Aorta (tissue), 5 donors: ENCODE results near the gene CEP126. TPM values are rescaled to one million over a fixed set of nuclear protein-coding genes. Genes with fewer than 3 reads are reported as not detected.
"Not testable (repeated sequence)": the region's sequence is repeated elsewhere in the genome, so short reads cannot be mapped to it uniquely, and the experiment has no call there.

Experiments
- ATAC-seq: fragments of 200-7000 bp; cut with Tn5 transposase; one replicate; pipeline ENCODE4 v1.9.1; 2022; ENCODE audit warnings: moderate library complexity; ENCODE audit not compliant: low FRiP score
- DNase-seq, 2 donors: peaks; one replicate each; pipeline ENCODE4 v3.0.0-alpha.2; 2020
- H3K27ac ChIP-seq, 2 donors: one replicate each; pipeline ENCODE4 v1.5.1; 2013; ENCODE audit warnings: low read length in 2 of 2, mild to moderate bottlenecking in 2 of 2, moderate library complexity in 2 of 2, control low read depth in 1 of 2, inconsistent platforms in 1 of 2, low read depth in 1 of 2
- H3K27me3 ChIP-seq, 2 donors: one replicate each; pipeline ENCODE4 v1.6.1; 2013; ENCODE audit warnings: control low read depth in 1 of 2, low read length in 1 of 2, mild to moderate bottlenecking in 1 of 2, moderate library complexity in 1 of 2; ENCODE audit not compliant: insufficient read depth in 2 of 2, control insufficient read depth in 1 of 2
- H3K36me3 ChIP-seq, 2 donors: one replicate each; pipeline ENCODE4 v1.6.1; 2013; ENCODE audit warnings: control low read depth in 1 of 2, low read length in 1 of 2, mild to moderate bottlenecking in 1 of 2; ENCODE audit not compliant: insufficient read depth in 2 of 2, control insufficient read depth in 1 of 2
- H3K4me1 ChIP-seq, 2 donors: one replicate each; pipeline ENCODE4 v1.6.1; 2013; ENCODE audit warnings: low read length in 2 of 2, control low read depth in 1 of 2, mild to moderate bottlenecking in 1 of 2, moderate library complexity in 1 of 2; ENCODE audit not compliant: insufficient read depth in 2 of 2, control insufficient read depth in 1 of 2
- H3K4me3 ChIP-seq, 2 donors: one replicate each; pipeline ENCODE4 v1.5.1; 2013; ENCODE audit warnings: low read length in 2 of 2, control low read depth in 1 of 2, mild to moderate bottlenecking in 1 of 2
- H3K9me3 ChIP-seq: one replicate; pipeline ENCODE4 v1.6.1; 2013; ENCODE audit warnings: mild to moderate bottlenecking, low read length; ENCODE audit not compliant: control insufficient read depth
- WGBS, 2 donors: extraction: QIAGEN DNeasy Blood & Tissue Kit; methylation state at CpG; one replicate each; pipeline ENCODE4 v1.1.7; 2013; 5-methylcytosine and 5-hydroxymethylcytosine counted together
- intact Hi-C, 2 donors: fragments of 100-400 bp; cut with DNase I; formaldehyde crosslinking; loops; one replicate each; pipeline versions ENCODE4 v1.14.2 to v1.15.0; 2022
- polyA plus RNA-seq, 2 donors: library from polyadenylated mRNA; stranded (reverse); fragments of 200-250 nt; gene quantifications; one replicate each; pipeline ENCODE4 v1.2.3, GENCODE V29; 2013
- total RNA-seq, 2 donors: library from RNA; stranded (reverse); fragmentation: NEBNext Ultra II Directional; extraction: Animal tissue kit (Norgen Biotek cat#: 25700); gene quantifications; one replicate each; pipeline ENCODE4 v1.2.1, GENCODE V29; 2021
- donor health status: healthy with polysubstance abuse.
- donor health status: Bipolar disorder and iron deficiency.
- donor health status: DM: no; HTN: no; CAD: no.
- donor health status: DM: no; HTN: no; CAD: no.
- donor health status: DM: yes; HTN: yes; CAD: no.

CEP126 gene
- total and polyA plus RNA-seq, 4 donors = 3.0 to 14.7 (median 11.5) TPM

- not testable (repeated sequence) for H3K27me3 ChIP-seq, DNase-seq, H3K36me3 ChIP-seq, H3K4me3 ChIP-seq, H3K27ac ChIP-seq, H3K4me1 ChIP-seq, ATAC-seq, H3K9me3 ChIP-seq
- intact Hi-C loops = loop anchor here in 1 of 2 donors (5.0 kb wide), 1 partner anchor 117 kb away; no protein-coding TSS in a partner anchor
- 97 to 98% methylated on average over 2 of the region's 2 CpGs for WGBS, 2 donors
These were observed 79.3 kb downstream of the CEP126 start for GRCh38 chr11:101994052-101994469.

GRCh38 chr11:101996111-101996510, 81.3 kb downstream of the CEP126 start:
- H3K27me3 ChIP-seq = no peaks in the 10 kb centered on the region
- DNase-seq (no peak), ATAC-seq (no peak)
- intact Hi-C loops = no loop called here
- WGBS, 2 donors = 87 to 92% methylated on average over 4 of the region's 4 CpGs
- no peaks in the 10 kb centered on the region for H3K9me3 ChIP-seq
- H3K27ac ChIP-seq = no peak overlapping the region
- no peak overlapping the region for H3K4me3 ChIP-seq
- H3K36me3 ChIP-seq = no peaks in the 10 kb centered on the region
- no peaks in the 10 kb centered on the region for H3K4me1 ChIP-seq

- H3K27ac ChIP-seq = no peak overlapping the region
- no peaks in the 10 kb centered on the region for H3K4me1 ChIP-seq
- intact Hi-C loops = loop anchor here in 1 of 2 donors (10.0 kb wide), 1 partner anchor 547 kb away; no protein-coding TSS in a partner anchor
- H3K27me3 ChIP-seq = no peaks in the 10 kb centered on the region
- ATAC-seq (no peak), DNase-seq (no peak)
- WGBS, 2 donors = 94 to 96% methylated on average over 3 of the region's 3 CpGs
- H3K9me3 ChIP-seq = no peaks in the 10 kb centered on the region
- peaks cover 0 to 3% of the 10 kb centered on the region in 2 donors for H3K36me3 ChIP-seq
- H3K4me3 ChIP-seq = no peak overlapping the region
These were observed 87.0 kb downstream of the CEP126 start for GRCh38 chr11:102001657-102002338.

- Histone ChIP-seq H3K27ac (no peak overlapping the region), H3K4me3 (no peak overlapping the region), H3K36me3 (peaks cover 0 to 3% of the 10 kb centered on the region in 2 donors), H3K4me1 (no peaks in the 10 kb centered on the region), H3K9me3 (no peaks in the 10 kb centered on the region), H3K27me3 (no peaks in the 10 kb centered on the region)
- no peak for ATAC-seq
- intact Hi-C loops = loop anchor here in 1 of 2 donors (10.0 kb wide), 1 partner anchor 549 kb away; no protein-coding TSS in a partner anchor
- no peak for DNase-seq
These were observed 89.4 kb downstream of the CEP126 start for GRCh38 chr11:102004220-102004619.

- Histone ChIP-seq H3K4me1 (no peaks in the 10 kb centered on the region), H3K27ac (no peak overlapping the region), H3K36me3 (peaks cover 0 to 3% of the 10 kb centered on the region in 2 donors), H3K9me3 (no peaks in the 10 kb centered on the region), H3K27me3 (no peaks in the 10 kb centered on the region), H3K4me3 (no peak overlapping the region)
- 75 to 82% methylated on average over 4 of the region's 4 CpGs for WGBS, 2 donors
- DNase-seq (no peak), ATAC-seq (no peak)
- intact Hi-C loops = loop anchor here (5.0 to 10.0 kb wide), 2 partner anchors 143 to 551 kb away; no protein-coding TSS in a partner anchor
These were observed 90.5 kb downstream of the CEP126 start for GRCh38 chr11:102005306-102005705.

GRCh38 chr11:102006835-102007566, 92.2 kb downstream of the CEP126 start:
- ATAC-seq = no peak
- Histone ChIP-seq H3K27ac (no peak overlapping the region), H3K27me3 (no peaks in the 10 kb centered on the region), H3K36me3 (no peaks in the 10 kb centered on the region), H3K4me1 (no peaks in the 10 kb centered on the region), H3K4me3 (no peak overlapping the region), H3K9me3 (no peaks in the 10 kb centered on the region)
- WGBS, 2 donors = 89 to 95% methylated on average over 7 of the region's 7 CpGs
- intact Hi-C loops = loop anchor here (5.0 to 10.0 kb wide), 2 partner anchors 145 to 552 kb away; no protein-coding TSS in a partner anchor
- DNase-seq = no peak

GRCh38 chr11:102007567-102008437, 93.0 kb downstream of the CEP126 start:
- DNase-seq (no peak), ATAC-seq (peak; percentile 47)
- intact Hi-C loops = loop anchor here (5.0 to 10.0 kb wide), 2 partner anchors 146 to 553 kb away; no protein-coding TSS in a partner anchor
- no peak overlapping the region for H3K4me3 ChIP-seq
- no peak overlapping the region for H3K27ac ChIP-seq
- WGBS, 2 donors = 28 to 30% methylated on average over 4 of the region's 4 CpGs
- no peaks in the 10 kb centered on the region for H3K9me3 ChIP-seq
- no peaks in the 10 kb centered on the region for H3K36me3 ChIP-seq
- no peaks in the 10 kb centered on the region for H3K27me3 ChIP-seq
- peaks cover 0 to 3% of the 10 kb centered on the region in 2 donors for H3K4me1 ChIP-seq

- peak; percentile 72 to 91 for DNase-seq
- intact Hi-C loops = no loop called here
- H3K36me3 ChIP-seq = no peaks in the 10 kb centered on the region
- no peak overlapping the region for H3K4me3 ChIP-seq
- no peaks in the 10 kb centered on the region for H3K27me3 ChIP-seq
- H3K9me3 ChIP-seq = no peaks in the 10 kb centered on the region
- ATAC-seq = peak; percentile 36
- WGBS, 2 donors = 18 to 25% methylated on average over 12 of the region's 12 CpGs
- H3K4me1 ChIP-seq = peaks cover 0 to 3% of the 10 kb centered on the region in 2 donors
- H3K27ac ChIP-seq = peak overlapping the region in 1 of 2 donors; percentile 79
These were observed 96.1 kb downstream of the CEP126 start for GRCh38 chr11:102010776-102011494.
